T-cell (primary cell): ENCODE measurements around the gene COL15A1. TPM values are rescaled to one million over a fixed set of nuclear protein-coding genes. Genes with fewer than 3 reads are reported as not detected.

Experiments
- ATAC-seq, 4 experiments: fragments of 200-7000 bp in 3 of 4; fragments of 150-1000 bp in 1 of 4; cut with Tn5 transposase; replicated peaks in 1 of 4; 1 replicate in 3 of 4; 2 replicates in 1 of 4; pipeline ENCODE4 v1.10.0; 2021; ENCODE audit warnings: moderate library complexity in 3 of 4, mild to moderate bottlenecking in 2 of 4, moderate number of reproducible peaks in 1 of 4
- CTCF ChIA-PET, 2 donors: fragments of 300-600 bp; sonication (Branson Sonifier 250); formaldehyde crosslinking; loops; one replicate each; lab custom pipeline; 2022; ENCODE audit warnings: antibody characterized with exemption in 2 of 2; lab: Charles Lee
- POLR2A ChIA-PET, 2 donors: fragments of 300-600 bp; sonication (Branson Sonifier 250); formaldehyde crosslinking; loops; one replicate each; lab custom pipeline; 2022; ENCODE audit warnings: antibody characterized with exemption in 2 of 2; lab: Charles Lee
- DNase-seq, 35 experiments: peaks; one replicate each; pipeline versions ENCODE4 v3.0.0 to v3.0.0-alpha.2; 2013 to 2023
- H3K27ac ChIP-seq: one replicate; pipeline ENCODE4 v1.5.1; 2013; ENCODE audit warnings: low read length
- H3K27me3 ChIP-seq, 2 experiments: replicated peaks in 1 of 2; 1 replicate in 1 of 2; 2 replicates in 1 of 2; pipeline versions ENCODE4 v1.6.1 to v1.7.0; 2013; ENCODE audit warnings: low read length in 1 of 2, mixed read lengths in 1 of 2; ENCODE audit not compliant: control insufficient read depth in 2 of 2, insufficient read depth in 2 of 2; ENCODE audit errors: extremely low read depth in 1 of 2
- H3K36me3 ChIP-seq, 2 donors: 1 replicate in 1 of 2; 2 replicates in 1 of 2; pipeline versions ENCODE4 v1.6.1 to v1.7.0; 2013; ENCODE audit warnings: low read length in 1 of 2; ENCODE audit not compliant: control insufficient read depth in 2 of 2, insufficient read depth in 1 of 2; ENCODE audit errors: extremely low read depth in 1 of 2
- H3K4me1 ChIP-seq, 2 experiments: 1 replicate in 1 of 2; 2 replicates in 1 of 2; pipeline versions ENCODE4 v1.6.1 to v1.7.0; 2013; ENCODE audit warnings: low read length in 2 of 2, mixed read lengths in 1 of 2; ENCODE audit not compliant: insufficient read depth in 2 of 2, control insufficient read depth in 1 of 2; ENCODE audit errors: extremely low read depth in 1 of 2
- H3K4me3 ChIP-seq, 2 donors: 1 replicate in 1 of 2; 2 replicates in 1 of 2; pipeline versions ENCODE4 v1.5.1 to v1.7.0; 2013; ENCODE audit warnings: mild to moderate bottlenecking in 2 of 2, low read length in 1 of 2, moderate library complexity in 1 of 2; ENCODE audit not compliant: control insufficient read depth in 1 of 2; ENCODE audit errors: extremely low read depth in 1 of 2
- H3K9me3 ChIP-seq: 2 replicates; pipeline ENCODE4 v1.7.0; 2013
- H3K27ac Mint-ChIP-seq, 2 donors: one replicate each; pipeline ENCODE4 v1.8.0; 2020 to 2021; ENCODE audit warnings: mild to moderate bottlenecking in 2 of 2, mixed read lengths in 2 of 2
- H3K27me3 Mint-ChIP-seq, 2 donors: one replicate each; pipeline ENCODE4 v1.8.0; 2021 to 2022; ENCODE audit warnings: mixed read lengths in 2 of 2
- H3K36me3 Mint-ChIP-seq: one replicate; pipeline ENCODE4 v1.8.0; 2021; ENCODE audit warnings: mixed read lengths
- H3K4me1 Mint-ChIP-seq, 3 donors: one replicate each; pipeline ENCODE4 v1.8.0; 2020 to 2022; ENCODE audit warnings: mixed read lengths in 3 of 3, mild to moderate bottlenecking in 1 of 3
- H3K4me3 Mint-ChIP-seq, 3 donors: one replicate each; pipeline ENCODE4 v1.8.0; 2020 to 2022; ENCODE audit warnings: mild to moderate bottlenecking in 3 of 3, mixed read lengths in 3 of 3, moderate library complexity in 3 of 3
- H3K9me3 Mint-ChIP-seq, 3 donors: one replicate each; pipeline ENCODE4 v1.8.0; 2020 to 2022; ENCODE audit warnings: mixed read lengths in 3 of 3
- WGBS: methylation state at CpG from one replicate; pipeline ENCODE4 v1.1.5; 2013; ENCODE audit warnings: missing lambda C conversion rate; ENCODE audit not compliant: insufficient coverage; 5-methylcytosine and 5-hydroxymethylcytosine counted together
- total RNA-seq, 35 experiments: library from RNA in 6 of 35; stranded (reverse) in 6 of 35; fragments of 120-200 nt in 1 of 35; gene quantifications; one replicate each; pipeline versions ENCODE4 v1.2.1 to v1.2.4 and lab custom pipeline; 2013 to 2026

COL15A1 gene
- total RNA-seq, 5 donors from 2014 or later (not counting 1 experiment from before 2014, with no cell fraction given): 0.15 to 0.20 (median 0.19) TPM; not detected in 2

GRCh38 chr9:98957826-98958225 is 14.1 kb downstream of the COL15A1 start:
- Histone ChIP-seq H3K27me3 (peaks cover 0 to 22% of the 10 kb centered on the region in 2 experiments), H3K4me1 (no peaks in the 10 kb centered on the region), H3K4me3 (no peak overlapping the region), H3K27ac (no peak overlapping the region), H3K9me3 (no peaks in the 10 kb centered on the region), H3K36me3 (no peaks in the 10 kb centered on the region)
- H3K27ac Mint-ChIP-seq: no peak overlapping the region
- ChIA-PET POLR2A (no interaction called here), CTCF (no interaction called here)
- WGBS: 96% methylated on average over 3 of the region's 6 CpGs
- peaks cover 14 to 25% of the 10 kb centered on the region in 2 donors for H3K27me3 Mint-ChIP-seq
- H3K4me1 Mint-ChIP-seq: no peaks in the 10 kb centered on the region
- DNase-seq: no peak
- peaks cover 0 to 11% (median 3%) of the 10 kb centered on the region in 3 donors for H3K9me3 Mint-ChIP-seq
- H3K36me3 Mint-ChIP-seq: no peaks in the 10 kb centered on the region
- ATAC-seq: no peak
- no peak overlapping the region for H3K4me3 Mint-ChIP-seq

- no peak for ATAC-seq
- H3K9me3 Mint-ChIP-seq: peaks cover 0 to 11% (median 3%) of the 10 kb centered on the region in 3 donors
- H3K27me3 Mint-ChIP-seq: peaks cover 9 to 19% of the 10 kb centered on the region in 2 donors
- POLR2A ChIA-PET: no interaction called here
- no peak overlapping the region for H3K4me3 Mint-ChIP-seq
- Histone ChIP-seq H3K9me3 (no peaks in the 10 kb centered on the region), H3K27me3 (peaks cover 0 to 27% of the 10 kb centered on the region in 2 experiments), H3K4me3 (no peak overlapping the region), H3K36me3 (no peaks in the 10 kb centered on the region), H3K27ac (no peak overlapping the region), H3K4me1 (no peaks in the 10 kb centered on the region)
- H3K27ac Mint-ChIP-seq: no peak overlapping the region
- no peaks in the 10 kb centered on the region for H3K4me1 Mint-ChIP-seq
- H3K36me3 Mint-ChIP-seq: no peaks in the 10 kb centered on the region
- 89% methylated on average over 5 of the region's 10 CpGs for WGBS
- CTCF ChIA-PET: interaction anchor here in 1 of 2 donors (0.7 kb wide), 1 partner anchor 42 kb away, joined by 3 read pairs; no protein-coding TSS in a partner anchor
- DNase-seq: no peak
Observed at GRCh38 chr9:98958271-98958984, 14.7 kb downstream of the COL15A1 start.

- no peak overlapping the region for H3K4me3 Mint-ChIP-seq
- H3K27me3 ChIP-seq: peaks cover 0 to 23% of the 10 kb centered on the region in 2 experiments
- WGBS: no CpG with 5 or more reads among the region's 3 CpGs
- H3K27me3 Mint-ChIP-seq: peaks cover 7 to 15% of the 10 kb centered on the region in 2 donors
- H3K36me3 Mint-ChIP-seq: no peaks in the 10 kb centered on the region
- no peak overlapping the region for H3K4me3 ChIP-seq
- no peaks in the 10 kb centered on the region for H3K4me1 ChIP-seq
- ATAC-seq (no peak), DNase-seq (no peak)
- no peak overlapping the region for H3K27ac Mint-ChIP-seq
- no peaks in the 10 kb centered on the region for H3K4me1 Mint-ChIP-seq
- H3K9me3 ChIP-seq: no peaks in the 10 kb centered on the region
- CTCF ChIA-PET: no interaction called here
- POLR2A ChIA-PET: no interaction called here
- H3K27ac ChIP-seq: no peak overlapping the region
- peaks cover 0 to 11% (median 3%) of the 10 kb centered on the region in 3 donors for H3K9me3 Mint-ChIP-seq
- no peaks in the 10 kb centered on the region for H3K36me3 ChIP-seq
Observed at GRCh38 chr9:98960409-98960808, 16.7 kb downstream of the COL15A1 start.

DNA sequence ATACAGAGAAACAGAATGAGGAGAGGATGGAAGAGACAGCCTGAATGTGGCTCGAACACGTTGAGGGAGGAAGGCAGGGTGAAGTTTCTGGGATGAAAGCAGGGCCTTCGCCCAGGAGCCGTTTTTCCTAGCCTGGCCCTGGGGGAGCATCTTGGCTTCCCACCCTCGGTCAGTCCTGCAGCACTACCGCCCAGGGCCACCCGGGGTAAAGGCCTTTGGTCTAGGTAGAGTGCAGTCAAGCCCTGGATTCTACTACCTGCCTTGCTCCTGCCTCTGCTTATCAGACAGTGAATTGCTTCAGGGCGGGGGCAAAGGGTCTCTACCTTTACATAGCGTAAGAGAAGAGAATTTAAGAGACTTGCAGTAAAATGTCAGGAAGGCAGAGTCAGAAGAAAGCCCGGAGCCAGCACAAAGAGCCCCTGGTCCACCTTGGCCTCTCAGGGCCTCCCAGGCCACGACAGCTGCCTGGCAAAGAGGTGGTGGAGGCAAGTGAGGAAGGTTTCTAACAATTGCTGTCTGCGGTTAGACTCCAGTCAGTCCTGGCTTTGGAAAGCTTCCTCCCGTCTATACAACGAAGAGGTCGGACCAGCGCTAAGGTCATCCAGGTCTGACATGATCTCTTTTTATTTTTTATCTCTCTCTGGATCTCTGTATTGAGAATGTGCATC is 17.9 kb downstream of the COL15A1 start:
- WGBS: 77% methylated on average over 3 of the region's 16 CpGs
- ChIA-PET POLR2A (no interaction called here), CTCF (no interaction called here)
- H3K27me3 Mint-ChIP-seq: peaks cover 7 to 15% of the 10 kb centered on the region in 2 donors
- Histone ChIP-seq H3K4me1 (no peaks in the 10 kb centered on the region), H3K4me3 (no peak overlapping the region), H3K27ac (no peak overlapping the region), H3K36me3 (no peaks in the 10 kb centered on the region), H3K9me3 (no peaks in the 10 kb centered on the region), H3K27me3 (peaks cover 0 to 23% of the 10 kb centered on the region in 2 experiments)
- H3K4me1 Mint-ChIP-seq: no peaks in the 10 kb centered on the region
- peaks cover 0 to 11% (median 3%) of the 10 kb centered on the region in 3 donors for H3K9me3 Mint-ChIP-seq
- H3K4me3 Mint-ChIP-seq: no peak overlapping the region
- DNase-seq (no peak), ATAC-seq (no peak)
- no peak overlapping the region for H3K27ac Mint-ChIP-seq
- H3K36me3 Mint-ChIP-seq: no peaks in the 10 kb centered on the region

DNA sequence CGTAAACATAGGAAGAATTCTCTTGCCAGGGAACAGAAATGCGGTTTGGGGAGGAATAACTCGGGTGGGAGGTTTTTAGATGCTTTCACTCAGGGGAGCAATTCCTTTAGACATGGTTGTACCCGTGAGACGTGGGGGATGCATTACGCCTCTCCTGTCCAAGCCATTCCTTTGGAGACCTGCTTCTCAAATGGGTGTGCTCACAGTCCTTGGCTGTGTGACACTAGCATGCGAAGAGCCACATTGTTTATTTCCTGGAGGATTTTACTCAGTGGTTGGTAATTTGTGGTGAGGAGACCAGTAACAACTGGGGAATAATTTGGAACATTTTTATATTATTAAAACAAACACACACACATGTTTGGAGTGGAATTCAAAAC is 18.5 kb downstream of the COL15A1 start:
- H3K4me1 Mint-ChIP-seq: no peaks in the 10 kb centered on the region
- H3K27ac Mint-ChIP-seq: no peak overlapping the region
- H3K27me3 ChIP-seq: peaks cover 0 to 23% of the 10 kb centered on the region in 2 experiments
- 81% methylated on average over 6 of the region's 7 CpGs for WGBS
- H3K4me1 ChIP-seq: no peaks in the 10 kb centered on the region
- H3K27me3 Mint-ChIP-seq: peaks cover 7 to 15% of the 10 kb centered on the region in 2 donors
- ATAC-seq: no peak
- ChIA-PET CTCF (no interaction called here), POLR2A (no interaction called here)
- no peak overlapping the region for H3K4me3 ChIP-seq
- DNase-seq: no peak
- H3K9me3 ChIP-seq: no peaks in the 10 kb centered on the region
- peaks cover 0 to 6% (median 0%) of the 10 kb centered on the region in 3 donors for H3K9me3 Mint-ChIP-seq
- no peaks in the 10 kb centered on the region for H3K36me3 ChIP-seq
- no peak overlapping the region for H3K4me3 Mint-ChIP-seq
- no peaks in the 10 kb centered on the region for H3K36me3 Mint-ChIP-seq
- no peak overlapping the region for H3K27ac ChIP-seq

GRCh38 chr9:98962861-98963260 is 19.2 kb downstream of the COL15A1 start:
- Histone ChIP-seq H3K36me3 (no peaks in the 10 kb centered on the region), H3K27me3 (peaks cover 0 to 22% of the 10 kb centered on the region in 2 experiments), H3K4me3 (no peak overlapping the region), H3K27ac (no peak overlapping the region), H3K4me1 (no peaks in the 10 kb centered on the region), H3K9me3 (no peaks in the 10 kb centered on the region)
- 84% methylated on average over 4 of the region's 5 CpGs for WGBS
- Mint-ChIP-seq H3K9me3 (no peaks in the 10 kb centered on the region), H3K27me3 (peaks cover 7 to 15% of the 10 kb centered on the region in 2 donors), H3K36me3 (no peaks in the 10 kb centered on the region), H3K4me1 (no peaks in the 10 kb centered on the region), H3K4me3 (no peak overlapping the region), H3K27ac (no peak overlapping the region)
- DNase-seq: no peak
- no peak for ATAC-seq
- ChIA-PET POLR2A (no interaction called here), CTCF (no interaction called here)
